Neuronal stem cell (in vitro differentiated cells): ENCODE results near the gene ZFAND3.

Experiments
- DNase-seq: peaks from one replicate; pipeline ENCODE4 v3.0.0-alpha.2; 2013; ENCODE audit warnings: low spot score
- H2AFZ ChIP-seq: one replicate; pipeline ENCODE4 v1.6.1; 2013; ENCODE audit warnings: mild to moderate bottlenecking, low read length, inconsistent platforms
- H2AK5ac ChIP-seq: 2 replicates; pipeline ENCODE4 v1.6.1; 2013; ENCODE audit warnings: low read depth, mild to moderate bottlenecking, inconsistent platforms, low read length, moderate library complexity, mixed read lengths
- H2BK120ac ChIP-seq: 2 replicates; pipeline ENCODE4 v1.6.1; 2013; ENCODE audit warnings: low read depth, mild to moderate bottlenecking, inconsistent platforms, low read length, moderate library complexity, mixed read lengths
- H2BK12ac ChIP-seq: one replicate; pipeline ENCODE4 v1.6.1; 2013; ENCODE audit warnings: low read length, inconsistent platforms
- H2BK15ac ChIP-seq: 2 replicates; pipeline ENCODE4 v1.6.1; 2013; ENCODE audit warnings: mild to moderate bottlenecking, low read length, inconsistent platforms, mixed read lengths
- H2BK5ac ChIP-seq: one replicate; pipeline ENCODE4 v1.6.1; 2013; ENCODE audit warnings: inconsistent platforms, mild to moderate bottlenecking, low read length, moderate library complexity
- H3K14ac ChIP-seq: one replicate; pipeline ENCODE4 v1.6.1; 2013; ENCODE audit warnings: low read length, inconsistent platforms
- H3K18ac ChIP-seq: 2 replicates; pipeline ENCODE4 v1.6.1; 2013; ENCODE audit warnings: low read length, inconsistent platforms
- H3K23ac ChIP-seq: 2 replicates; pipeline ENCODE4 v1.6.1; 2013; ENCODE audit warnings: low read depth, mild to moderate bottlenecking, mixed read lengths, low read length, inconsistent platforms; ENCODE audit not compliant: poor library complexity
- H3K27ac ChIP-seq: replicated peaks from 3 replicates; pipeline ENCODE4 v1.5.1; 2013; ENCODE audit warnings: low read length, inconsistent platforms
- H3K27me3 ChIP-seq, 3 experiments: 2 replicates each; pipeline ENCODE4 v1.6.1; 2013; ENCODE audit warnings: low read length in 3 of 3, mild to moderate bottlenecking in 2 of 3, inconsistent platforms in 1 of 3, low read depth in 1 of 3, mixed read lengths in 1 of 3, moderate library complexity in 1 of 3; ENCODE audit not compliant: control insufficient read depth in 3 of 3, insufficient read depth in 3 of 3
- H3K36me3 ChIP-seq, 2 donors: replicated peaks in 1 of 2; 2 replicates each; pipeline ENCODE4 v1.6.1; 2013; ENCODE audit warnings: low read length in 2 of 2; ENCODE audit not compliant: control insufficient read depth in 2 of 2, insufficient read depth in 2 of 2
- H3K4ac ChIP-seq: 2 replicates; pipeline ENCODE4 v1.6.1; 2013; ENCODE audit warnings: inconsistent platforms, mild to moderate bottlenecking, low read length, moderate library complexity
- H3K4me1 ChIP-seq, 2 donors: 1 replicate in 1 of 2; 2 replicates in 1 of 2; pipeline ENCODE4 v1.6.1; 2013; ENCODE audit warnings: low read length in 2 of 2, low read depth in 1 of 2; ENCODE audit not compliant: control insufficient read depth in 2 of 2, insufficient read depth in 1 of 2
- H3K4me2 ChIP-seq: one replicate; pipeline ENCODE4 v1.6.1; 2013; ENCODE audit warnings: mild to moderate bottlenecking, low read length, inconsistent platforms; ENCODE audit not compliant: insufficient read depth, poor library complexity, severe bottlenecking
- H3K4me3 ChIP-seq, 2 donors: 2 replicates each; pipeline ENCODE4 v1.5.1; 2013; ENCODE audit warnings: low read length in 2 of 2, mild to moderate bottlenecking in 2 of 2, inconsistent platforms in 1 of 2, moderate library complexity in 1 of 2
- H3K79me1 ChIP-seq: one replicate; pipeline ENCODE4 v1.6.1; 2013; ENCODE audit warnings: low read depth, mild to moderate bottlenecking, inconsistent platforms, low read length, moderate library complexity
- H3K9ac ChIP-seq: one replicate; pipeline ENCODE4 v1.6.1; 2013; ENCODE audit warnings: mild to moderate bottlenecking, low read depth, low read length, inconsistent platforms; ENCODE audit not compliant: poor library complexity
- H3K9me3 ChIP-seq, 2 donors: replicated peaks in 1 of 2; 2 replicates each; pipeline versions ENCODE3 to v1.6.1; 2013; ENCODE audit warnings: low read length in 2 of 2, mild to moderate bottlenecking in 2 of 2, inconsistent platforms in 1 of 2, low read depth in 1 of 2, mixed read lengths in 1 of 2, moderate library complexity in 1 of 2; ENCODE audit not compliant: control insufficient read depth in 2 of 2, insufficient read depth in 1 of 2
- H4K8ac ChIP-seq: one replicate; pipeline ENCODE4 v1.6.1; 2013; ENCODE audit warnings: low read depth, mild to moderate bottlenecking, inconsistent platforms, low read length, moderate library complexity
- H4K91ac ChIP-seq: one replicate; pipeline ENCODE4 v1.6.1; 2013; ENCODE audit warnings: low read length, low read depth, mild to moderate bottlenecking, inconsistent platforms; ENCODE audit not compliant: poor library complexity
- WGBS, 2 donors: extraction: QIAGEN DNeasy Blood & Tissue Kit; methylation state at CpG; one replicate each; pipeline ENCODE4 v1.1.7; 2013; ENCODE audit warnings: missing lambda C conversion rate in 2 of 2, mixed read lengths in 1 of 2; ENCODE audit not compliant: insufficient read length in 2 of 2, insufficient replicate concordance in 1 of 2; ENCODE audit errors: extremely low coverage in 2 of 2; 5-methylcytosine and 5-hydroxymethylcytosine counted together

ZFAND3 gene

DNA sequence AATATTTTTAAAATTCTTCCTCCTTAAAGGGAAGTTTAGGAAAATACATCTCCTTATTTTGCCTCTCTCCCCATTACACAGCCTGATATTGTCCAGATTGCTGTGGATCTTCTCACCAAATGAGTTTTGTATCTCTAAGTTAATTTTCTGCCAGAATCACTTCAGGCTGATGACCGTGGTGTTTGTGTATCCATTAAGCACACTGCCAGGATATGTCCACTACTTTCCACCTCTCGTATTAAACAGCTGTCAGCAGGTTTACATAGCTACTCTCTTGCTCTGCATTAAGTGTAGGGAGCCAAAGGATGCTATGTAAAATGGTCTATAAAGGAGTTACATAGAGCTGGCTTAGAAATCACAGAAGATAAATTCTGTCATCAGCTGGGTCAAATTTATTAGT is 201.1 kb downstream of the ZFAND3 start:
- H3K23ac ChIP-seq: no peak overlapping the region
- H2AK5ac ChIP-seq: no peak overlapping the region
- peaks cover 2% of the 10 kb centered on the region for H3K79me1 ChIP-seq

GRCh38 chr6:38021029-38021428 is 201.5 kb downstream of the ZFAND3 start:
- no CpG with 5 or more reads among the region's 2 CpGs for WGBS, 2 donors

More for the DNA sequence above, 201.1 kb downstream of the ZFAND3 start:
- Histone ChIP-seq H2BK12ac (no peak overlapping the region), H4K8ac (no peak overlapping the region), H3K4me1 (no peaks in the 10 kb centered on the region), H2BK5ac (no peak overlapping the region), H2AFZ (no peak overlapping the region), H3K4me3 (no peak overlapping the region), H3K4ac (no peak overlapping the region), H2BK120ac (no peak overlapping the region), H3K18ac (no peak overlapping the region), H4K91ac (no peak overlapping the region), H3K4me2 (no peak overlapping the region), H3K9me3 (peaks cover 0 to 8% of the 10 kb centered on the region in 2 donors), H2BK15ac (no peak overlapping the region), H3K9ac (no peak overlapping the region), H3K36me3 (no peaks in the 10 kb centered on the region), H3K27ac (no peak overlapping the region), H3K14ac (no peak overlapping the region), H3K27me3 (no peaks in the 10 kb centered on the region)
- no peak for DNase-seq
- WGBS, 2 donors: no CpG with 5 or more reads among the region's 2 CpGs

GRCh38 chr6:38021571-38021970 is 202.0 kb downstream of the ZFAND3 start:
- no peak for DNase-seq
- Histone ChIP-seq H3K9ac (no peak overlapping the region), H2AFZ (no peak overlapping the region), H3K18ac (no peak overlapping the region), H2BK120ac (no peak overlapping the region), H4K8ac (no peak overlapping the region), H3K4me1 (no peaks in the 10 kb centered on the region), H3K36me3 (no peaks in the 10 kb centered on the region), H2BK15ac (no peak overlapping the region), H3K23ac (no peak overlapping the region), H3K79me1 (peaks cover 2% of the 10 kb centered on the region), H4K91ac (no peak overlapping the region), H3K27me3 (no peaks in the 10 kb centered on the region), H3K4ac (no peak overlapping the region), H3K14ac (no peak overlapping the region), H3K4me2 (no peak overlapping the region), H3K4me3 (no peak overlapping the region), H2AK5ac (no peak overlapping the region), H3K9me3 (peaks cover 0 to 8% of the 10 kb centered on the region in 2 donors), H2BK12ac (no peak overlapping the region), H2BK5ac (no peak overlapping the region), H3K27ac (no peak overlapping the region)
- WGBS, 2 donors: no CpG with 5 or more reads among the region's 1 CpG

More at GRCh38 chr6:38021029-38021428, 201.5 kb downstream of the ZFAND3 start:
- H3K27me3 ChIP-seq: no peaks in the 10 kb centered on the region
- H3K9me3 ChIP-seq: peaks cover 0 to 8% of the 10 kb centered on the region in 2 donors
- no peaks in the 10 kb centered on the region for H3K4me1 ChIP-seq
- H2AK5ac ChIP-seq: no peak overlapping the region
- H3K14ac ChIP-seq: no peak overlapping the region
- no peak for DNase-seq
- H4K91ac ChIP-seq: no peak overlapping the region
- no peak overlapping the region for H3K27ac ChIP-seq
- no peak overlapping the region for H3K9ac ChIP-seq
- H2BK120ac ChIP-seq: no peak overlapping the region
- no peak overlapping the region for H3K23ac ChIP-seq
- no peak overlapping the region for H2BK5ac ChIP-seq
- no peak overlapping the region for H2AFZ ChIP-seq
- H2BK12ac ChIP-seq: no peak overlapping the region
- H2BK15ac ChIP-seq: no peak overlapping the region
- H3K36me3 ChIP-seq: no peaks in the 10 kb centered on the region
- peaks cover 2% of the 10 kb centered on the region for H3K79me1 ChIP-seq
- no peak overlapping the region for H3K4me2 ChIP-seq
- no peak overlapping the region for H3K4me3 ChIP-seq
- no peak overlapping the region for H3K4ac ChIP-seq
- no peak overlapping the region for H3K18ac ChIP-seq
- no peak overlapping the region for H4K8ac ChIP-seq

GRCh38 chr6:38022688-38023087 is 203.2 kb downstream of the ZFAND3 start:
- Histone ChIP-seq H3K18ac (no peak overlapping the region), H3K9ac (no peak overlapping the region), H4K8ac (no peak overlapping the region), H2BK120ac (no peak overlapping the region), H2BK5ac (no peak overlapping the region), H2AK5ac (no peak overlapping the region), H2BK12ac (no peak overlapping the region), H3K36me3 (no peaks in the 10 kb centered on the region), H4K91ac (no peak overlapping the region), H3K4ac (no peak overlapping the region), H3K79me1 (peaks cover 2% of the 10 kb centered on the region), H3K27me3 (no peaks in the 10 kb centered on the region), H3K4me3 (no peak overlapping the region), H3K4me2 (no peak overlapping the region), H3K27ac (no peak overlapping the region), H3K4me1 (peaks cover 3 to 4% of the 10 kb centered on the region in 2 donors), H2BK15ac (no peak overlapping the region), H2AFZ (no peak overlapping the region), H3K14ac (no peak overlapping the region), H3K9me3 (peaks cover 0 to 8% of the 10 kb centered on the region in 2 donors), H3K23ac (no peak overlapping the region)
- no peak for DNase-seq
- WGBS, 2 donors: no CpG with 5 or more reads among the region's 1 CpG
